T-helper 17 cell (primary cell): ENCODE results near the gene NDST4. TPM values are rescaled to one million over a fixed set of nuclear protein-coding genes. Genes with fewer than 3 reads are reported as not detected.
"Not testable (repeated sequence)": the region's sequence is repeated elsewhere in the genome, so short reads cannot be mapped to it uniquely, and the experiment has no call there.

Experiments used
- ATAC-seq: fragments of 150-1000 bp; cut with Tn5 transposase; 2 replicates; pipeline ENCODE4 v1.10.0; 2021; ENCODE audit warnings: mild to moderate bottlenecking, moderate library complexity
- DNase-seq, 3 donors: peaks; one replicate each; pipeline versions ENCODE4 v3.0.0 to v3.0.0-alpha.2; 2020 to 2021
- H3K9me3 ChIP-seq: one replicate; pipeline ENCODE4 v1.7.0; 2013; ENCODE audit warnings: low read length, mild to moderate bottlenecking; ENCODE audit not compliant: control insufficient read depth, poor library complexity, severe bottlenecking
- H3K27ac Mint-ChIP-seq: one replicate; pipeline ENCODE4 v1.8.0; 2022; ENCODE audit warnings: mild to moderate bottlenecking, moderate library complexity, mixed read lengths
- H3K27me3 Mint-ChIP-seq: one replicate; pipeline ENCODE4 v1.8.0; 2022; ENCODE audit warnings: mixed read lengths
- H3K36me3 Mint-ChIP-seq: one replicate; pipeline ENCODE4 v1.8.0; 2022; ENCODE audit warnings: low read depth, mixed read lengths
- H3K4me1 Mint-ChIP-seq: one replicate; pipeline ENCODE4 v1.8.0; 2022; ENCODE audit warnings: mild to moderate bottlenecking, mixed read lengths
- H3K4me3 Mint-ChIP-seq: one replicate; pipeline ENCODE4 v1.8.0; 2022; ENCODE audit warnings: mild to moderate bottlenecking, moderate library complexity, mixed read lengths
- total RNA-seq, 4 donors: library from RNA in 2 of 4; stranded (reverse) in 2 of 4; gene quantifications; one replicate each; pipeline ENCODE4 v1.2.3 and lab custom pipeline; 2022 to 2026

The NDST4 gene
- total RNA-seq, 2 donors from 2014 or later, result not detected

- no peak overlapping the region for H3K4me3 Mint-ChIP-seq
- ATAC-seq (no peak), DNase-seq (no peak)
- no peaks in the 10 kb centered on the region for H3K27me3 Mint-ChIP-seq
- no peaks in the 10 kb centered on the region for H3K4me1 Mint-ChIP-seq
- H3K27ac Mint-ChIP-seq, result no peak overlapping the region
- H3K36me3 Mint-ChIP-seq, result no peaks in the 10 kb centered on the region
- no peaks in the 10 kb centered on the region for H3K9me3 ChIP-seq
These were observed 113.5 kb downstream of the NDST4 start for GRCh38 chr4:114999880-115000279.

GRCh38 chr4:114998316-114998715 is 115.1 kb downstream of the NDST4 start:
- no peak for ATAC-seq

GRCh38 chr4:114997576-114998247 is 115.7 kb downstream of the NDST4 start:
- no peak for ATAC-seq
- H3K27ac Mint-ChIP-seq, result no peak overlapping the region

More at GRCh38 chr4:114998316-114998715, 115.1 kb downstream of the NDST4 start:
- no peak for DNase-seq
- no peak overlapping the region for H3K4me3 Mint-ChIP-seq
- H3K9me3 ChIP-seq, result no peaks in the 10 kb centered on the region
- no peak overlapping the region for H3K27ac Mint-ChIP-seq
- no peaks in the 10 kb centered on the region for H3K4me1 Mint-ChIP-seq
- H3K27me3 Mint-ChIP-seq, result no peaks in the 10 kb centered on the region
- no peaks in the 10 kb centered on the region for H3K36me3 Mint-ChIP-seq

GRCh38 chr4:114986133-114986532 is 127.3 kb downstream of the NDST4 start:
- H3K4me1 Mint-ChIP-seq, result no peaks in the 10 kb centered on the region
- no peaks in the 10 kb centered on the region for H3K27me3 Mint-ChIP-seq
- ATAC-seq (no peak), DNase-seq (no peak)
- H3K36me3 Mint-ChIP-seq, result no peaks in the 10 kb centered on the region
- H3K27ac Mint-ChIP-seq, result no peak overlapping the region
- no peak overlapping the region for H3K4me3 Mint-ChIP-seq
- no peaks in the 10 kb centered on the region for H3K9me3 ChIP-seq

More at GRCh38 chr4:114997576-114998247, 115.7 kb downstream of the NDST4 start:
- Mint-ChIP-seq H3K27me3 (no peaks in the 10 kb centered on the region), H3K4me1 (no peaks in the 10 kb centered on the region), H3K4me3 (no peak overlapping the region), H3K36me3 (no peaks in the 10 kb centered on the region)
- DNase-seq, result no peak
- H3K9me3 ChIP-seq, result no peaks in the 10 kb centered on the region

GRCh38 chr4:114980932-114981708 is 132.3 kb downstream of the NDST4 start:
- H3K9me3 ChIP-seq, result no peaks in the 10 kb centered on the region
- Mint-ChIP-seq H3K27ac (no peak overlapping the region), H3K4me1 (no peaks in the 10 kb centered on the region), H3K36me3 (no peaks in the 10 kb centered on the region), H3K4me3 (no peak overlapping the region), H3K27me3 (no peaks in the 10 kb centered on the region)
- no peak for DNase-seq
- no peak for ATAC-seq

- H3K27me3 Mint-ChIP-seq, H3K9me3 ChIP-seq, H3K36me3 Mint-ChIP-seq, H3K4me1 Mint-ChIP-seq, DNase-seq, ATAC-seq, H3K27ac Mint-ChIP-seq, H3K4me3 Mint-ChIP-seq: not testable (repeated sequence)
These were observed 133.0 kb downstream of the NDST4 start for GRCh38 chr4:114980399-114980798.

- no peaks in the 10 kb centered on the region for H3K9me3 ChIP-seq
- DNase-seq (no peak), ATAC-seq (no peak)
- Mint-ChIP-seq H3K4me1 (no peaks in the 10 kb centered on the region), H3K36me3 (no peaks in the 10 kb centered on the region), H3K27ac (no peak overlapping the region), H3K4me3 (no peak overlapping the region), H3K27me3 (no peaks in the 10 kb centered on the region)
These were observed 136.5 kb downstream of the NDST4 start for GRCh38 chr4:114976901-114977300.

- no peaks in the 10 kb centered on the region for H3K4me1 Mint-ChIP-seq
- H3K27ac Mint-ChIP-seq, result no peak overlapping the region
- H3K27me3 Mint-ChIP-seq, result no peaks in the 10 kb centered on the region
- H3K9me3 ChIP-seq, result no peaks in the 10 kb centered on the region
- DNase-seq, result no peak
- H3K36me3 Mint-ChIP-seq, result no peaks in the 10 kb centered on the region
- no peak overlapping the region for H3K4me3 Mint-ChIP-seq
- no peak for ATAC-seq
These were observed 149.4 kb downstream of the NDST4 start for GRCh38 chr4:114964026-114964425.

GRCh38 chr4:114945616-114946015 is 167.8 kb downstream of the NDST4 start:
- Mint-ChIP-seq H3K27ac (no peak overlapping the region), H3K4me3 (no peak overlapping the region), H3K27me3 (no peaks in the 10 kb centered on the region), H3K36me3 (no peaks in the 10 kb centered on the region), H3K4me1 (no peaks in the 10 kb centered on the region)
- no peak for DNase-seq
- ATAC-seq, result no peak
- no peaks in the 10 kb centered on the region for H3K9me3 ChIP-seq

- ATAC-seq (no peak), DNase-seq (no peak)
- Mint-ChIP-seq H3K4me1 (no peaks in the 10 kb centered on the region), H3K27ac (no peak overlapping the region), H3K27me3 (no peaks in the 10 kb centered on the region), H3K4me3 (no peak overlapping the region), H3K36me3 (no peaks in the 10 kb centered on the region)
- H3K9me3 ChIP-seq, result no peaks in the 10 kb centered on the region
These were observed 171.9 kb downstream of the NDST4 start for GRCh38 chr4:114941503-114941902.

- no peaks in the 10 kb centered on the region for H3K36me3 Mint-ChIP-seq
- H3K4me1 Mint-ChIP-seq, result no peaks in the 10 kb centered on the region
- no peaks in the 10 kb centered on the region for H3K27me3 Mint-ChIP-seq
- no peaks in the 10 kb centered on the region for H3K9me3 ChIP-seq
- ATAC-seq (no peak), DNase-seq (no peak)
- H3K27ac Mint-ChIP-seq, result no peak overlapping the region
- H3K4me3 Mint-ChIP-seq, result no peak overlapping the region
These were observed 185.5 kb downstream of the NDST4 start for GRCh38 chr4:114927881-114928280.

- no peak for DNase-seq
- Mint-ChIP-seq H3K27ac (no peak overlapping the region), H3K4me3 (no peak overlapping the region), H3K4me1 (no peaks in the 10 kb centered on the region), H3K36me3 (no peaks in the 10 kb centered on the region), H3K27me3 (no peaks in the 10 kb centered on the region)
- H3K9me3 ChIP-seq, result no peaks in the 10 kb centered on the region
- ATAC-seq, result no peak
These were observed 186.8 kb downstream of the NDST4 start for GRCh38 chr4:114926583-114926982.

- no peak overlapping the region for H3K4me3 Mint-ChIP-seq
- no peak for DNase-seq
- no peaks in the 10 kb centered on the region for H3K4me1 Mint-ChIP-seq
- no peaks in the 10 kb centered on the region for H3K27me3 Mint-ChIP-seq
- no peak overlapping the region for H3K27ac Mint-ChIP-seq
- ATAC-seq, result no peak
- no peaks in the 10 kb centered on the region for H3K36me3 Mint-ChIP-seq
- no peaks in the 10 kb centered on the region for H3K9me3 ChIP-seq
These were observed 189.1 kb downstream of the NDST4 start for GRCh38 chr4:114924311-114924710.

- DNase-seq, result no peak
These were observed 190.9 kb downstream of the NDST4 start for GRCh38 chr4:114922592-114922933.

More at GRCh38 chr4:114922592-114922933, 190.9 kb downstream of the NDST4 start:
- no peak for ATAC-seq
- H3K27ac Mint-ChIP-seq, result no peak overlapping the region
- H3K36me3 Mint-ChIP-seq, result no peaks in the 10 kb centered on the region
- H3K9me3 ChIP-seq, result no peaks in the 10 kb centered on the region
- H3K4me3 Mint-ChIP-seq, result no peak overlapping the region
- H3K4me1 Mint-ChIP-seq, result no peaks in the 10 kb centered on the region
- H3K27me3 Mint-ChIP-seq, result no peaks in the 10 kb centered on the region
